Activated CD4-positive, alpha-beta T cell treated with anti-CD3 and anti-CD28 coated beads for 1 hour (primary cell): ENCODE measurements around the gene PTPN18.
A peak's percentile ranks its signal among the peaks of the same experiment; 100 is the strongest.

Experiments used
- DNase-seq: peaks from one replicate; pipeline ENCODE4 v3.0.0-alpha.2; 2020

PTPN18 gene

GRCh38 chr2:130365963-130366362 is 10.1 kb downstream of the PTPN18 start:
- DNase-seq: no peak

GRCh38 chr2:130366720-130367119 is 10.9 kb downstream of the PTPN18 start:
- no peak for DNase-seq

GRCh38 chr2:130368786-130369185 is 12.9 kb downstream of the PTPN18 start:
- DNase-seq: no peak

- no peak for DNase-seq
Measured at GRCh38 chr2:130369311-130369964, 13.6 kb downstream of the PTPN18 start.

- no peak for DNase-seq
Measured at GRCh38 chr2:130369965-130370341, 14.1 kb downstream of the PTPN18 start.

- DNase-seq: no peak
Measured at GRCh38 chr2:130370490-130370889, 14.6 kb downstream of the PTPN18 start.

GRCh38 chr2:130371723-130372054 is 15.8 kb downstream of the PTPN18 start:
- DNase-seq: no peak

GRCh38 chr2:130372055-130372832 is 16.4 kb downstream of the PTPN18 start:
- peak; percentile 52 for DNase-seq

- no peak for DNase-seq
Measured at GRCh38 chr2:130372833-130373807, 17.3 kb downstream of the PTPN18 start.

- DNase-seq: no peak
Measured at GRCh38 chr2:130373808-130374365, 18.0 kb downstream of the PTPN18 start.

- DNase-seq: no peak
Measured at GRCh38 chr2:130374587-130375290, 18.9 kb downstream of the PTPN18 start.

GRCh38 chr2:130375291-130376266 is 19.7 kb downstream of the PTPN18 start:
- no peak for DNase-seq

GRCh38 chr2:130376433-130377293 is 20.8 kb downstream of the PTPN18 start:
- no peak for DNase-seq

GRCh38 chr2:130377491-130377890 is 21.6 kb downstream of the PTPN18 start:
- no peak for DNase-seq

GRCh38 chr2:130378206-130378897 is 22.5 kb downstream of the PTPN18 start:
- no peak for DNase-seq

GRCh38 chr2:130378898-130379214 is 23.0 kb downstream of the PTPN18 start:
- DNase-seq: no peak

GRCh38 chr2:130380096-130380934 is 24.5 kb downstream of the PTPN18 start:
- DNase-seq: no peak

- DNase-seq: no peak
Measured at GRCh38 chr2:130381145-130381544, 25.3 kb downstream of the PTPN18 start.

GRCh38 chr2:130381619-130382018 is 25.8 kb downstream of the PTPN18 start:
- no peak for DNase-seq
